ENCODE results near the gene CUBN. TPM values are rescaled to one million over a fixed set of nuclear protein-coding genes. Genes with fewer than 3 reads are reported as not detected.

Gene CUBN
- total RNA-seq, 1 donor from 2014 or later, result 2.7 TPM

DNA sequence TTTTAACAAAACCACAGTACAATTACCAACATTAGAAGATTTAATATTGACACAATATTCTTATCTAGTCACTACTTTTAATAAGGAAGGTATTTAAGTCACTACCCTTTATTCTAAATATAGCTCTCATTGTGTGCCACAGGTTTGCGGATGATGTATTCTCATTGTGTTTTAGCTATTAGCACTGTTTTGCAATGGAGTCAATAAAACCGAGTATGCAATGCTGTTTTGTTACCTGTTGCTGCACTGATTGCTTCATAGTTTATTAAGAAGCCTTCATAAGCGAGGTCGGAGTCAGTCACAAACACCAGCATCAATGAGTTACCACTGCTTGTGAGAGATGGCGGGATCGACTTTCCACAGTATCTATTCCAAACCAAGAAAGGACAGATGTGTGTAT is 64.3 kb downstream of the CUBN start:
- Mint-ChIP-seq H3K27ac (ENCODE audit: unreplicated experiment) (peak overlapping the region; percentile 99), H3K4me3 (ENCODE audit: unreplicated experiment) (peak overlapping the region; percentile 34), H3K27me3 (ENCODE audit: low read depth, unreplicated experiment) (no peaks in the 10 kb centered on the region), H3K36me3 (ENCODE audit: low read depth, unreplicated experiment) (no peaks in the 10 kb centered on the region), H3K9me3 (ENCODE audit: unreplicated experiment) (no peaks in the 10 kb centered on the region), H3K4me1 (ENCODE audit: low read depth, unreplicated experiment) (peaks cover 66% of the 10 kb centered on the region)
- Histone ChIP-seq H3K4me1 (ENCODE audit: insufficient read depth, low read length) (peaks cover 45% of the 10 kb centered on the region), H3K79me2 (ENCODE audit: insufficient read depth, low read length) (no peaks in the 10 kb centered on the region), H3K9ac (ENCODE audit: low read length) (no peak overlapping the region), H3K4me2 (ENCODE audit: low read length) (no peak overlapping the region), H3K27ac (ENCODE audit: low read depth, low read length) (no peak overlapping the region), H3K4me3 (ENCODE audit: insufficient read depth, low read depth, low read length) (no peak overlapping the region), H2AFZ (ENCODE audit: low read depth, low read length) (no peak overlapping the region), H4K20me1 (ENCODE audit: insufficient read depth, low read length) (no peaks in the 10 kb centered on the region), H3K9me3 (ENCODE audit: insufficient read depth, low read depth, low read length) (no peaks in the 10 kb centered on the region), H3K27me3 (ENCODE audit: insufficient read depth, low read length) (no peaks in the 10 kb centered on the region), H3K36me3 (ENCODE audit: insufficient read depth, low read length) (no peaks in the 10 kb centered on the region)
- FAIRE-seq (no peak), DNase-seq (ENCODE audit: low read depth) (no peak)
- TF ChIP-seq EZH2 (IDR thresholded peaks at IDR 0.05; ENCODE audit: insufficient read depth, low read length), result no peak

DNA sequence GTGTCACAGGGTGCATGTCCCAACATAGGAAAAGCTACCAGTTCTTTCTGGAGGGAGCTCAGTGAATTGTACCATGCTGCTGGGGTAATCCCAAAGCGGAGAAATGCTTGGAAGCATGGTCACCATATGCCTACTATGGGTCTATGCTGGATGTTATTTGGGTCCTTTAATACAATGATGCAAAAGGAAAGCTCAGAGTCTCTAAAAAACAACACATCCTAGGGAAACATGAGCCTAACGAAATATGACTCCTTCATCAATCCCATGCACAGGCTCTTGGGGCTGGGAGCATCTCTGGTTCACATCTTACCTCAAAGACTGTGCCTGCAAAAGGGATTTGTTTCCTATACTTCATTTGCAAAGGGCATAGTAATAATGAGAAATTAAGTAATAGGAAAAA is 65.2 kb downstream of the CUBN start:
- peaks cover 71% of the 10 kb centered on the region for H3K4me1 Mint-ChIP-seq (ENCODE audit: low read depth, unreplicated experiment)
- no peaks in the 10 kb centered on the region for H3K9me3 Mint-ChIP-seq (ENCODE audit: unreplicated experiment)
- no peaks in the 10 kb centered on the region for H3K27me3 ChIP-seq (ENCODE audit: insufficient read depth, low read length)
- peak overlapping the region; percentile 91 for H3K9ac ChIP-seq (ENCODE audit: low read length)
- no peaks in the 10 kb centered on the region for H3K36me3 Mint-ChIP-seq (ENCODE audit: low read depth, unreplicated experiment)
- TF ChIP-seq, protein P1, sequence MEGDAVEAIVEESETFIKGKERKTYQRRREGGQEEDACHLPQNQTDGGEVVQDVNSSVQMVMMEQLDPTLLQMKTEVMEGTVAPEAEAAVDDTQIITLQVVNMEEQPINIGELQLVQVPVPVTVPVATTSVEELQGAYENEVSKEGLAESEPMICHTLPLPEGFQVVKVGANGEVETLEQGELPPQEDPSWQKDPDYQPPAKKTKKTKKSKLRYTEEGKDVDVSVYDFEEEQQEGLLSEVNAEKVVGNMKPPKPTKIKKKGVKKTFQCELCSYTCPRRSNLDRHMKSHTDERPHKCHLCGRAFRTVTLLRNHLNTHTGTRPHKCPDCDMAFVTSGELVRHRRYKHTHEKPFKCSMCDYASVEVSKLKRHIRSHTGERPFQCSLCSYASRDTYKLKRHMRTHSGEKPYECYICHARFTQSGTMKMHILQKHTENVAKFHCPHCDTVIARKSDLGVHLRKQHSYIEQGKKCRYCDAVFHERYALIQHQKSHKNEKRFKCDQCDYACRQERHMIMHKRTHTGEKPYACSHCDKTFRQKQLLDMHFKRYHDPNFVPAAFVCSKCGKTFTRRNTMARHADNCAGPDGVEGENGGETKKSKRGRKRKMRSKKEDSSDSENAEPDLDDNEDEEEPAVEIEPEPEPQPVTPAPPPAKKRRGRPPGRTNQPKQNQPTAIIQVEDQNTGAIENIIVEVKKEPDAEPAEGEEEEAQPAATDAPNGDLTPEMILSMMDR (IDR thresholded peaks at IDR 0.05; ENCODE audit: insufficient read depth, low read depth, low read length), result no peak
- no peak for TF ChIP-seq EZH2 (IDR thresholded peaks at IDR 0.05; ENCODE audit: insufficient read depth, low read length)
- DNase-seq (ENCODE audit: low read depth), result no peak
- H3K27ac Mint-ChIP-seq (ENCODE audit: unreplicated experiment), result peak overlapping the region; percentile 99
- H3K4me1 ChIP-seq (ENCODE audit: insufficient read depth, low read length), result peaks cover 49% of the 10 kb centered on the region
- no peaks in the 10 kb centered on the region for H3K79me2 ChIP-seq (ENCODE audit: insufficient read depth, low read length)
- FAIRE-seq, result no peak
- no peak overlapping the region for H2AFZ ChIP-seq (ENCODE audit: low read depth, low read length)
- no peaks in the 10 kb centered on the region for H3K9me3 ChIP-seq (ENCODE audit: insufficient read depth, low read depth, low read length)
- H3K4me2 ChIP-seq (ENCODE audit: low read length), result no peak overlapping the region
- no peaks in the 10 kb centered on the region for H4K20me1 ChIP-seq (ENCODE audit: insufficient read depth, low read length)
- H3K27ac ChIP-seq (ENCODE audit: low read depth, low read length), result peak overlapping the region; percentile 100
- no peak overlapping the region for H3K4me3 ChIP-seq (ENCODE audit: insufficient read depth, low read depth, low read length)
- H3K27me3 Mint-ChIP-seq (ENCODE audit: low read depth, unreplicated experiment), result no peaks in the 10 kb centered on the region
- H3K4me3 Mint-ChIP-seq (ENCODE audit: unreplicated experiment), result no peak overlapping the region
- no peaks in the 10 kb centered on the region for H3K36me3 ChIP-seq (ENCODE audit: insufficient read depth, low read length)

DNA sequence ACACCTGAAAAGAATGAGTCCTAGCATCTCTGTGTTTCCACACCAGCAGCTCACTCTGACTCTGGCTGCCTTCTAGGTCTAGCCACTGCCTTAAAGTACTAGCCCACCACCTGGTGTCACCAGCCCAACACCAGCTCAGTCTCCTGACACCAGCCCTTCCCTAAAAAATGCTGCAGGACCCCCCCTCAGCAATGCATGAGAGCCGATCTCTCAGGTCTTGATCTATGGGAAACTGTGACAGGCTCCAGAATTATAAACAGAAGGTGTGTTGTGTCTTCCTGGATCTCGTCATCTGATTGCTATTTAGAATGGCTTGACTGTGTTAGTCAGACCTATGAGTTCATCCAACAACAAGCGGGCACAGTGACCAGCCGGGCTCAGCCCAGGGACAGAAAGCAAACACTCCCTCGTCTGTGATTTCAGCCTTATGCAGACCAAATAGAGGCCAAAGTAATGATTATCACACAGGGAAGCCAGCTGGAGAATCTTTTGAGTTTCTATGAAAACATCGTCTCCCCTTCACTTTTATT is 66.6 kb downstream of the CUBN start:
- DNase-seq (ENCODE audit: low read depth) (peak; percentile 91), FAIRE-seq (peak; percentile 88)
- H3K4me1 ChIP-seq (ENCODE audit: insufficient read depth, low read length), result peaks cover 49% of the 10 kb centered on the region
- peak overlapping the region; percentile 80 for H3K4me2 ChIP-seq (ENCODE audit: low read length)
- Mint-ChIP-seq H3K36me3 (ENCODE audit: low read depth, unreplicated experiment) (no peaks in the 10 kb centered on the region), H3K27me3 (ENCODE audit: low read depth, unreplicated experiment) (no peaks in the 10 kb centered on the region), H3K4me1 (ENCODE audit: low read depth, unreplicated experiment) (peaks cover 80% of the 10 kb centered on the region), H3K4me3 (ENCODE audit: unreplicated experiment) (peak overlapping the region; percentile 51), H3K27ac (ENCODE audit: unreplicated experiment) (peak overlapping the region; percentile 99), H3K9me3 (ENCODE audit: unreplicated experiment) (no peaks in the 10 kb centered on the region)
- H3K9me3 ChIP-seq (ENCODE audit: insufficient read depth, low read depth, low read length), result no peaks in the 10 kb centered on the region
- TF ChIP-seq EZH2 (IDR thresholded peaks at IDR 0.05; ENCODE audit: insufficient read depth, low read length), result no peak
- TF ChIP-seq, protein P1 (IDR thresholded peaks at IDR 0.05; ENCODE audit: insufficient read depth, low read depth, low read length), result no peak
- H3K79me2 ChIP-seq (ENCODE audit: insufficient read depth, low read length), result no peaks in the 10 kb centered on the region
- H3K36me3 ChIP-seq (ENCODE audit: insufficient read depth, low read length), result no peaks in the 10 kb centered on the region
- H4K20me1 ChIP-seq (ENCODE audit: insufficient read depth, low read length), result no peaks in the 10 kb centered on the region
- peak overlapping the region; percentile 91 for H3K9ac ChIP-seq (ENCODE audit: low read length)
- no peaks in the 10 kb centered on the region for H3K27me3 ChIP-seq (ENCODE audit: insufficient read depth, low read length)
- peak overlapping the region; percentile 100 for H3K27ac ChIP-seq (ENCODE audit: low read depth, low read length)
- H2AFZ ChIP-seq (ENCODE audit: low read depth, low read length), result no peak overlapping the region
- H3K4me3 ChIP-seq (ENCODE audit: insufficient read depth, low read depth, low read length), result peak overlapping the region; percentile 37

All from astrocyte (in vitro differentiated cells and primary cell).